ENCODE measurements around the gene BTF3.
A peak's percentile ranks its signal among the peaks of the same experiment; 100 is the strongest.
"Not testable (repeated sequence)": the region's sequence is repeated elsewhere in the genome, so short reads cannot be mapped to it uniquely, and the experiment has no call there.

Gene BTF3

DNA sequence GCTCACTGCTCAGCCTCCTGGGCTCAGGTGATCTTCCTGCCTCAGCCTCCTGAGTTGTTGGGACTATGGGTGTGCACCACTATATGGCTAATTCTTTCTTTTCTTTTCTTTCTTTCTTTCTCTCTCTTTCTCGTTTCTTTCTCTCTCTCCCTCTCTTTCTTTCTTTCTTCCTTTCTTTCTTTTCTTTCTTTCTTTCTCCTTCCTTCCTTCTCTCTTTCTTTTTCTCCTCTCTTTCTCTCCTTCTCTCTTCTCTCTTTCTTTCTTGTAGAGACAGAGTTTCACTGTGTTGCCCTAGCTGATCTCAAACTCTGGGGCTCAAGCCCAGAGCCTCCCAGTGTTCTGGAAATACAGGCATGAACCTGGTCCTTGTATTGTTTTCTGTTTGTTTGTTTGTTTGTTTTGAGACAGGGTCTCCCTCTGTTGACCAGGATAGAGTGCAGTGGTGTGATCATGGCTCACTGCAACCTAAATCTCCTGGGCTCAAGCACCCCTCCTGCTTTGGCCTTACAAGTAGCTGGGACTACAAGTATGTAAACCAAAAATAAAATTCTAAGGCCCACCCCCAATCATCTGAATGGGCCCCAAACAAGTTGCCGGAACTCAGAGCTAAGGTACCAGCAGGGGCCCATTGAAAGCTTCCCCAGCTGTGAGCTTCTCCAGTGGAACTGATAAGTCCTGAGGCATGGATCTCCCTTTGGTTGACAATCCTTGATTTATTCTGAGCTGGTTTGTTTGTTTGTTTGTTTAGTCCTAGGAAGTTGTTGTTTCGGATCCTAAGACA, 11.9 kb upstream of the BTF3 start:
- no peak for DNase-seq

DNA sequence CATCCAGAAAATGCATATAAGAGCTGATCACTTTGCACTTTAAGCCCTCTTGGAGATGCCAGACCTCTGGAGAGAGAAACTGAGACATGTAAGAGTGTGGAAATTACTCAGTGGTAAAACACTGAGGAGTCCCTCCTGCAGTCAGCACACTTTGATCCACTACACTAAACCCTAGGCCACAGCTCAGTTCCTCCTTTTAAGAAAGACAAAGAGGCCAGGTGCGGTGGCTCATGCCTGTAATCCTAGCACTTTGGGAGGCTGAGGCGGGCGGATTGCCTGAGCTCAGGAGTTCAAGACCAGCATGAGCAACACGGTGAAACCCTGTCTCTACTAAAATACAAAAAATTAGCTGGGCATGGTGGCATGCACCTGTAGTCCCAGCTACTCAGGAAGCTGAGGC, 11.0 kb upstream of the BTF3 start:
- not testable (repeated sequence) for DNase-seq

GRCh38 chr5:73487815-73488214, 10.4 kb upstream of the BTF3 start:
- no peak for DNase-seq

DNA sequence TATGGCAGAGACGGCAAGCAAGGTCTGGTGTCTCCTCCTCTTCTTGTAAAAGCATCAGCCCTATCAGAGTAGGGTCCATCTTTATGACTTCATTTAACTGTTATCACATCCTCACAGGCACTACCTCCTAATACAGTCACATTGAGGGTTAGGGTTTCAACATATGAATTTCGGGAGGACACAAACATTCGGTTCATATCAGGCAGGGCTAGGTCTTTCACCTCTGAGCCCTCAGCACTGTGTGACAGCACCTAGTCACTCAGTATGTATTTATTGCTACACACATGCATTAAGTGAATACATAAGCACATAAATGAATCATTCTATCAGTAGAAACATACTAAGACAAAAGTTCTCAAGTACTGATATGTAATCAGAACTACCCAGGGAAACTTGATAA, 9.4 kb upstream of the BTF3 start:
- no peak for DNase-seq

- DNase-seq: no peak
These were observed 8.2 kb upstream of the BTF3 start for GRCh38 chr5:73490088-73490487.

DNA sequence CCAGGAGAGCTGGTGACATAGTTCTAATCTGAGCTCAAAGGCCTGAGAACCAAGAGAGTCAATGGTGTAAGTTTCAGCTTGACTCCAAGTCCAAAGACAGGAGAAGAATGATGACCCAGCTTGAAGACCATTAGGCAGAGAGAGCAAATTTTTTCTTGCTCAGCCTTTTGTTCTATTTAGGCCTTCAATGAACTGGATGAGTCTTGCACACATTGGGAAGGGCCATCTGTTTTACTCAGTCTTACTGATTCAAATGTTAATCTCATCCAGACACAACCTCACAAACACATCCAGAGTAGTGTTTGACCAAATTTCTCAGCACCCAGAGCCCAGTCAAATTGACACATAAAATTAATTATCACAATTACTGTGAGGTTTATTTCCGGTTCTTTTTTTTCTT, 7.1 kb upstream of the BTF3 start:
- no peak for DNase-seq

DNA sequence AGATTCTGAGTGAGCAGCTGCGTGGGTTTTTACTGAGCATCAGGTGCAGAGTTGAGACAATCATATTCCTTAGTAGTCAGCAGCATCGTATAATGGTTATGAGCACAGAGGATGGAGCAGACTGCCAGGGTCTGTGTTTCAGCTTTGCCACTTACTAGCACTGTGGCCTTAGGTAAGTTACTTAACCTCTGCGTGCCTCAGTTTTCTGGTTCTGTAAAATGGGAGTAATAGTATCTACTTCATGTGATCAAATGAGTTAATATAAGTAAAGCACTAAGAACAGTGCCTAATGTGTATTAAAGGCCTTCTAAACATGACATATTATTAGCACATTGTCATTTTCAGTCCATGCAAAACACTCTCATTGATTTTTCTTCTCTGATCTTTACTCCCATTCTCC, 4.8 kb upstream of the BTF3 start:
- no peak for DNase-seq

GRCh38 chr5:73494721-73495120, 3.5 kb upstream of the BTF3 start:
- DNase-seq: no peak

GRCh38 chr5:73495772-73496335, 2.4 kb upstream of the BTF3 start:
- DNase-seq: no peak

- DNase-seq: no peak
These were observed 1.2 kb upstream of the BTF3 start for GRCh38 chr5:73496984-73497457.

DNA sequence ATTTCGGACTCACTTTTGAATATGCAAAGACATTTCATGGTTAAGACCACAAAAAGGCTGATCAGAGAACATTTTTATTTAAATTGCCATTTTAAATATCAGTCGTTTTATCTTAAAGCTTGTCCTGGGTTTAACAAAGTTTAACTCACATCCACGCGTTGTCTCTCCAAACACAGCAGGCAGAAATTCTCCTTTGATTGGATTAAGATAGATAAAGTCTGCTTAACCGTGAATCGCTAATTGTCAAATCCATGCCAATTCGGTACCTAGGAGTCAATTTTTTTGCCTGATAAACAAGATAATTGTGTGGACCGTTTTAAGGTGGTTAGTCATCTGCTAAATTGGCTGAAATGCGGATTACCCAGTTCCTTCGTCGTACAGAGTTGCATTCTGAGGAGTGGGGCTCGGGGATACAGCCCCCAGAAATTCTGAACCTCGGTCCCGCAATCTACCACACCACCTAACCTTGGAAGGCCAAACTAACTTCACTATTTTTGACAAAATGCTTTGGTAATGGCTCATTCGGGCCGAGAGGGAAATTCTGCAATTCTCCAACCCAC, 665 bp upstream of the BTF3 start:
- no peak for DNase-seq

- no peak for DNase-seq
These were observed 945 bp downstream of the BTF3 start for GRCh38 chr5:73499187-73499586.

DNA sequence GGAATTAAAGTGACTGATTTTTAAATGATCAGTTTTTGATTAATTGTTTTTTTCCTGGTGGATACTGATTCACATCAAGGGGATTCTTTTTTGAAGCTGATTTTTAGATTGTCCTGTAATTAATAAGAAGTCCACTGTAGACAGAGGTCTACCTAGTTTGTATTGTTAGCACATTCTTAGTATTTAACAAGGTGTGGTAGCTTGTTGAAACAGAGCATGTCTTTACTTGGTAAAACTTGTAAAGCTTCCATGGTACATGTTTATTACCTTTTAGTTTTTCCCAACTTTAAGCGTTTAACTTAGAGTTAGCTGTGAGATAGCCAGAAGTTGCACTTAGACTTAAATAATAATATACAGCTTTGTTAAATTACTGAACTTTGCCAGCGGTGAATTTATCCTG, 1.5 kb downstream of the BTF3 start:
- no peak for DNase-seq

- no peak for DNase-seq
These were observed 3.2 kb downstream of the BTF3 start for GRCh38 chr5:73501406-73501805.

DNA sequence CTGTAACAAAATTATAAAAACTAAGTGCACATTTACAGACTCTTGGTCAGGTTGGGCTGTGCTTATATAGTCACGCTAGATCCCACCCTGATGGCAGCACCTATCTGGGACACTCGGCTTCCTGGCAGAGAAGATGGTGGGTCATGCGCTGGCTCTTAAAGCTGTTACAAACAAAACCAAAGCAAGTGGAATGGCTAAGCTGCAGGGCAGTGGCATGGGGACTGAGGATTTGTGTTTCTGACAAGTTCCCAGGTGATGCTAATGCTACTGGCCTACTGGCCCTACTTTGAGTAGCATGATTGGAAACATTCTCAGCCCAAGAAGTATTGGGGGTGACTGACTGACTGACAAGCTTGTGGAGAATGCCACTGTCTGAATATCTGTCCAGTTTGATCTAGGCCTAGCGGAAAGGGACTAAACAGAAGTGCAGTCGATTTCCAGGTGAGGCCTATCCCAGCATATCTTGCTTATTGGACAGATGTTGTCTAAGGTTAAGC, 8.3 kb downstream of the BTF3 start:
- no peak for DNase-seq

- no peak for DNase-seq
These were observed 8.8 kb downstream of the BTF3 start for GRCh38 chr5:73507062-73507461.

DNA sequence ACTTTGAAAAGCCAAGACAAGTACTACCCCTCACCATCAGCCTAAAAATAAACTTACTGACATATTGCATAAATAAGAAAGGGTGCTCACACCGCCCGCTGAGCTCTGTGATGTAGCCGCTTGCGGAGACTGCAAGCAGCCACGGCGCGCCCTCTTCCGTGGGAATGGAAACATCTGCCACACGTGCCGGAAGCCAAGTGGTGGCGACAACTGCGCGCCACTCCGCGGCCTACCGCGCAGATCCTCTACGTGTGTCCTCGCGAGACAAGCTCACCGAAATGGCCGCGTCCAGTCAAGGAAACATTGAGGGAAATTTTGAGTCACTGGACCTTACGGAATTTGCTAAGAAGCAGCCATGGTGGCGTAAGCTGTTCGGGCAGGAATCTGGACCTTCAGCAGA, 10.3 kb downstream of the BTF3 start:
- not testable (repeated sequence) for DNase-seq

GRCh38 chr5:73513996-73514395, 15.8 kb downstream of the BTF3 start:
- DNase-seq: no peak

- DNase-seq: no peak
These were observed 16.2 kb downstream of the BTF3 start for GRCh38 chr5:73514418-73514817.

GRCh38 chr5:73515232-73515631, 17.0 kb downstream of the BTF3 start:
- DNase-seq: no peak

- DNase-seq: peak; percentile 79
These were observed 21.5 kb downstream of the BTF3 start for GRCh38 chr5:73519531-73520283.

- DNase-seq: no peak
These were observed 24.7 kb downstream of the BTF3 start for GRCh38 chr5:73522989-73523388.

DNA sequence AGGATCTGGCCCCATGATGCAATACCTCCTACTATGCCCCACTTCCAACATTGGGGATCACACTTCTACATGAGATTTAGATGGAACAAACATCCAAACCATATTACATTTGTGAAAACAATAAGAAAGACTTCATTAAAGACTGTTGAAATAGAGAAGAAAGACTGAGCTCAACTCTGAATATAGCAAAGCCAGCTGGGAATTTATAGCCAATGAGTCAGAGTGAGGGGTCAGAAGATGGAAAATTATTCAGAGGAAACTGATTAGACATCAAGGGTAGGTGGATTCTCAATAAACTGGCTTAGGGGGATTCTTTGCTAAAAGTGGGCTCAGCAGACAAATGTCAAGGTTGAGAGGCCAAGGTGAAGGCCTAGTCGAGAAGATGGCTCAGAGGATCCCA, 25.6 kb downstream of the BTF3 start:
- no peak for DNase-seq

Data from activated CD8-positive, alpha-beta memory T cell treated with anti-CD3 and anti-CD28 coated beads for 24 hours (primary cell).